Measurements from ENCODE around the gene TBCA.

TBCA gene

DNA sequence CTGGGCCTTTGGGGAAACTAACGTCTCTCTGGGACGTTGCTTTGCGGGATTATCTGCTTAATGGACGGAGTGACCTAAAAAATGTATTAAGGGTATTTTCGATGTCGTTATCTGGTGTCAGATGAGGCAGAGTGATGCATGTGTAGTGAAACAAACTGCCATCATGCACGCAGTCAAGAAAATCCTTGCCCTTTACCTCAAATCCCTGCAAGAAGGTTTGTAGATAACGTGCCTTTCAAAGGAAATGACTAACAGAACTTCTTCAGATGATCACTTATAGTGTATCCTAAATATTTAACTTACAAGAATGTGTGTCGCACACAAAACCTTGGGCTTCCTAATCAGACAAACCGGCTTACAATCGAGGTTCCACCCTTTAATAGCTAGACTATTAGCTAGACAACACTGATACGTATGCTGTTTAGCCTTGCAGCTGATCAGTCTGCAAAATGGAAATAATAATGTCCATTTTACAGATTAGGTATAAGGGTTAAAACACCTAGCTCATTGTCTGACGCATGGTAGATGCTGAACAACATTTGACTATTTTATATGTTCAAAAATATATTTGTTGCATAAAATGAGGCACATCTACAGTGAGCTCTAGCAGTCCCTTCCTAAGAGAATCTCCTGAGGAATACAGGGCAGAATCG is 541 bp upstream of the TBCA start:
- POLR2A ChIA-PET (ENCODE audit: low non-redundant PET), result interaction anchor here (0.6 kb wide), 1 partner anchor 556 kb away, joined by 4 read pairs; no protein-coding TSS in a partner anchor
- TF ChIP-seq, protein P1, sequence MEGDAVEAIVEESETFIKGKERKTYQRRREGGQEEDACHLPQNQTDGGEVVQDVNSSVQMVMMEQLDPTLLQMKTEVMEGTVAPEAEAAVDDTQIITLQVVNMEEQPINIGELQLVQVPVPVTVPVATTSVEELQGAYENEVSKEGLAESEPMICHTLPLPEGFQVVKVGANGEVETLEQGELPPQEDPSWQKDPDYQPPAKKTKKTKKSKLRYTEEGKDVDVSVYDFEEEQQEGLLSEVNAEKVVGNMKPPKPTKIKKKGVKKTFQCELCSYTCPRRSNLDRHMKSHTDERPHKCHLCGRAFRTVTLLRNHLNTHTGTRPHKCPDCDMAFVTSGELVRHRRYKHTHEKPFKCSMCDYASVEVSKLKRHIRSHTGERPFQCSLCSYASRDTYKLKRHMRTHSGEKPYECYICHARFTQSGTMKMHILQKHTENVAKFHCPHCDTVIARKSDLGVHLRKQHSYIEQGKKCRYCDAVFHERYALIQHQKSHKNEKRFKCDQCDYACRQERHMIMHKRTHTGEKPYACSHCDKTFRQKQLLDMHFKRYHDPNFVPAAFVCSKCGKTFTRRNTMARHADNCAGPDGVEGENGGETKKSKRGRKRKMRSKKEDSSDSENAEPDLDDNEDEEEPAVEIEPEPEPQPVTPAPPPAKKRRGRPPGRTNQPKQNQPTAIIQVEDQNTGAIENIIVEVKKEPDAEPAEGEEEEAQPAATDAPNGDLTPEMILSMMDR (conservative IDR thresholded peaks at IDR 0.05; ENCODE audit: low read depth), result no peak
- DNase-seq (ENCODE audit: low spot score), result no peak
- CTCF ChIA-PET, result no interaction called here
- peak overlapping the region; percentile 87 for H3K27ac ChIP-seq

DNA sequence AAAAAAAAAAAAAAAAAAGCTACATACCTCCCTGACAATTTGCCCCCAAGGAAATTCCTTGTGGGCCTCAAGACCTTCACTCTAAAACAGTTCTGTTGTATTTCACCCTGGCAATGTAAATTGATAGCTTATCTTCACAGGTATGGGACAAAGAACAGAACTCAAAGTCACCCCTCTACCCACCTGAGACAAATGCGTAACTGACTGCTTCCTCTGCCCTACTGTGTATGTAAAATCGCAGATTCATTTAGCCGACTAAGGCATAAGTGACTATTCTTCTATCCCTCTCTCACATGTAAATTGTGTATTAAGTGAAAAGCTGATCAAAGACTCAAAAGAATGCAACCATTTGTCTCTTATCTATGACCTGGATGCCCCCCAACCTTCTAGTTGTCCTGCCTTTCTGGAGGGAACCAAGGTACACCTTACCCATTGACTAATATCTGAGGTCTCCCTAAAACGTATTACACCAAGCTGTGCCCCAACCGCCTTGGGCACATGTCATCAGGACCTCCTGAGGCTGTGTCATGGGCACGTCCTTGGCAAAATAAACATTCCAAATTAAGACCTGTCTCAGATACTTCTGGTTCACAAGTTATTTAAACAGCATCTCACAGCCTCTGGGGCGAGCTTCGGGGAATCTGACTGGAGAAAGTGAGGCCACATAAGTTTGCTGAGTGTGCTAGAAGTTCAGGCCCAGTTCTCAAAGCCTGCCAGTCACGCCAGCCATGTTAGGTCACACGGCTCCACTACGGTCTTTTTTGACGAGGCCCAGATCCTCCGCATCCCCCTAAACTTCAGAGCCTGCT is 954 bp downstream of the TBCA start:
- ChIA-PET CTCF (interaction anchor here (0.6 to 0.9 kb wide), 4 partner anchors 49 to 1344 kb away, joined by 3 read pairs; no protein-coding TSS in a partner anchor), POLR2A (ENCODE audit: low non-redundant PET) (interaction anchor here (0.6 kb wide), 1 partner anchor 242 kb away, joined by 3 read pairs; no protein-coding TSS in a partner anchor)
- H3K27ac ChIP-seq, result peak overlapping the region; percentile 87
- DNase-seq (ENCODE audit: low spot score), result peak; percentile 29
- TF ChIP-seq, protein P1 (conservative IDR thresholded peaks at IDR 0.05; ENCODE audit: low read depth), result no peak

DNA sequence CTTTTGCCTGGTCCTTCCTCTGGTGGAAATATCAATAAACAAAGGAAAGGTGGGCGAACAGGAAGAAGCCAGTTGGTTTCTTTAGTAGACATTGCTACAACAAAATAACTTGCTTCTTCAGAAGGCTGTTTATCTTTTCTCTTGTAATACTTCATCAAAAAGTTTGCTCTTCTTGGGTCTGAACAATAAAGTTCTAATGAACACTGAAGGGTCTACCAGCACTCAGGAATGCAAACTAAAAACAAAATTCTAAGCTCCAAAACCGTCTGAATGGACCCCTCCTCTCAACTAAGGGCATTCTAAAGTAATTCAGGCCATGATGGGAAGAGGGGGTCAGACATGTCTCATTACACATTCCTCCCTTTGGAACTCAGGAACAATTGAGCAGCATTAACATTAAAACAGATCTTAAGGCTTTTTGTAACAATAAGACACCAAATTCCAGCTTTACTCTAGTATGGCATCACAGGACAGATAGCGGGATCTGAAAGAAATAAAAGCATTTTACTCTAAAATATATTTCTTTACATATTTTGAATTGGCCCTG is 2.3 kb downstream of the TBCA start:
- TF ChIP-seq, protein P1 (conservative IDR thresholded peaks at IDR 0.05; ENCODE audit: low read depth), result no peak
- CTCF ChIA-PET, result interaction anchor here (0.6 to 0.7 kb wide), 2 partner anchors 113 to 1190 kb away, joined by 3 read pairs; no protein-coding TSS in a partner anchor
- POLR2A ChIA-PET (ENCODE audit: low non-redundant PET), result no interaction called here
- no peak for DNase-seq (ENCODE audit: low spot score)
- no peak overlapping the region for H3K27ac ChIP-seq

DNA sequence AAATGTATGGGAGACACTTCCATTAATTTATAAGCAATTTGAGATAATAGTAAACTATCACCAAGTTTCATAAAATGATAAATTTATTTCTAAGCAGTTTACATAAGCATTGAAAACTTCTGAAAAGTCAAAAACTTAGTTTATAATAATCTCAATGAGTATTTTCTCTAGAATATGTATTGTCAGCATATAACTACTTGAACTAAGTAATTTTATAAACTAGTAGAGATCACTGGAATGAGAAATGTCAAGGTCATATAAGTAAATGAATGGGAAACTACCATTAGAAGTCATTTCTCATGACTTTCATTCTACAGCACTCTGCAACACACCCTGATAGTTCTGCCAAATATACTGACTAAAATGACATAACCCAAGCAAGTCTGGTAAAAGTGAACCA is 3.4 kb downstream of the TBCA start:
- TF ChIP-seq, protein P1 (conservative IDR thresholded peaks at IDR 0.05; ENCODE audit: low read depth), result no peak
- ChIA-PET CTCF (no interaction called here), POLR2A (ENCODE audit: low non-redundant PET) (no interaction called here)
- H3K27ac ChIP-seq, result no peak overlapping the region
- DNase-seq (ENCODE audit: low spot score), result no peak

DNA sequence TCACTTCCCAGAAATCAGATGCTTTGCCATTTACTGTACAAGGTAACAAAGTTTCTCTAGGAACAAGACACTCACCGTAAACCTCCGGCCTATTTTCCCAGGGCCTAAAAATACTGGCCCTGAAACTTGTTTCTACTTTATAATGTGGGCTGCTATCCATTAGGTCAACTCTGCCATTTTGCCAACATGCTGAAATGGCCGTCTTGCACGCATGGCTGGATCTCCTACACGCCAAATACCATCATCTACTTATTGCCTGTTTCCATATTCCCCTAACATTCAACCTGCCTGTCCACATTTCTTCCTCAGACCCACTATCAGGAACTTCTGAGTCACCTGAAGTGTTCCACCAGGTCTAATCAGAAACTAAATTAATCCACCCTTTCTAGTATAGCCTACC is 4.7 kb downstream of the TBCA start:
- ChIA-PET POLR2A (ENCODE audit: low non-redundant PET) (no interaction called here), CTCF (no interaction called here)
- no peak overlapping the region for H3K27ac ChIP-seq
- DNase-seq (ENCODE audit: low spot score), result no peak
- TF ChIP-seq, protein P1 (conservative IDR thresholded peaks at IDR 0.05; ENCODE audit: low read depth), result no peak

DNA sequence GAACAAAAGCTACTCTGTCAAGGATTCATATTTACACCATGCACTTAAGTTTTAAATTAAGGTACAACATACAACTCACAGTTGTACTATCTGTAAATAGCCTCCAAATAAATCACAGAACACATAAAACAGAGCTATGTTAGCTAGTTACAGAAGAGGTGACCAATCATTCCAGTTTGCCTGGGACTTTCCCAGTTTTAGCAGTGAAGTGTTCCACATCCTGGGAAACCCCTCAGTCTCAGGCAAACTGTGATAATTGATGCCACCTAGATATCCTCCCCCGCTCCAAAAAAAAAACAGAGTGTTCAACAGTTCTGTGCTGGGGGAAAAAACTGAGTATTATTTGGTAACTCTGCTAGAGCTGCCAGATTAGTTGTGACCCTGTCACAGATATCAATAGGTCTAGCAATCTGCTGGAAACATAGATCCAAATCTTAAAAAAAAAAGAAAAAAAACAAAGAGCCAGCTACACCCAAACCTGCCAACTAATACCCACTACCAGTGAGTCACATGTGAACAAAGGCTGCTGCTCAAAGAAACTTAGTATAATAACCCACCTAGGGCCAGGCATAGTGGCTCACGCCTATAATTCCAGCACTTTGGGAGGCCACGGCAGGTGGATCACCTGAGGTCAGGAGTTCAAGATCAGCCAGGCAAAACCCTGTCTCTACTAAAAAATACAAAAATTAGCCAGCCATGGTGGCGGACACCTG is 5.7 kb downstream of the TBCA start:
- ChIA-PET POLR2A (ENCODE audit: low non-redundant PET) (no interaction called here), CTCF (interaction anchor here (0.7 kb wide), 2 partner anchors 16 to 135 kb away, joined by 5 read pairs; no protein-coding TSS in a partner anchor)
- DNase-seq (ENCODE audit: low spot score), result peak; percentile 41
- TF ChIP-seq, protein P1 (conservative IDR thresholded peaks at IDR 0.05; ENCODE audit: low read depth), result no peak
- no peak overlapping the region for H3K27ac ChIP-seq

All from RWPE1 (cell line).